Natural killer cell (primary cell): ENCODE measurements around the gene ACLY. TPM values are rescaled to one million over a fixed set of nuclear protein-coding genes. Genes with fewer than 3 reads are reported as not detected.

Source experiments
- ATAC-seq, 3 donors: fragments of 150-1000 bp in 2 of 3; fragments of 200-7000 bp in 1 of 3; cut with Tn5 transposase; 1 replicate in 1 of 3; 2 replicates in 2 of 3; pipeline ENCODE4 v1.10.0; 2021; ENCODE audit warnings: mild to moderate bottlenecking in 2 of 3, moderate library complexity in 2 of 3
- DNase-seq, 2 donors: peaks; one replicate each; pipeline versions ENCODE4 v3.0.0 to v3.0.0-alpha.2; 2013 to 2021; ENCODE audit warnings: mixed read lengths in 1 of 2
- H3K27ac ChIP-seq: one replicate; pipeline ENCODE4 v1.5.1; 2013; ENCODE audit warnings: mild to moderate bottlenecking, low read length
- H3K27me3 ChIP-seq: one replicate; pipeline ENCODE4 v1.6.1; 2013; ENCODE audit warnings: low read length; ENCODE audit not compliant: control insufficient read depth, insufficient read depth
- H3K36me3 ChIP-seq: one replicate; pipeline ENCODE4 v1.6.1; 2013; ENCODE audit warnings: low read length; ENCODE audit not compliant: control insufficient read depth, insufficient read depth
- H3K4me1 ChIP-seq: one replicate; pipeline ENCODE4 v1.6.1; 2013; ENCODE audit warnings: low read length; ENCODE audit not compliant: control insufficient read depth, insufficient read depth
- H3K4me3 ChIP-seq: one replicate; pipeline ENCODE4 v1.5.1; 2013; ENCODE audit warnings: low read length
- H3K9me3 ChIP-seq: one replicate; pipeline ENCODE4 v1.6.1; 2013; ENCODE audit warnings: low read length; ENCODE audit not compliant: control insufficient read depth, insufficient read depth
- H3K27ac Mint-ChIP-seq, 2 donors: one replicate each; pipeline ENCODE4 v1.8.0; 2022; ENCODE audit warnings: mild to moderate bottlenecking in 2 of 2, mixed read lengths in 2 of 2, moderate library complexity in 1 of 2
- H3K27me3 Mint-ChIP-seq, 2 donors: one replicate each; pipeline ENCODE4 v1.8.0; 2022; ENCODE audit warnings: low read depth in 2 of 2, mixed read lengths in 2 of 2
- H3K36me3 Mint-ChIP-seq: one replicate; pipeline ENCODE4 v1.8.0; 2022; ENCODE audit warnings: mixed read lengths
- H3K4me1 Mint-ChIP-seq, 2 donors: one replicate each; pipeline ENCODE4 v1.8.0; 2022; ENCODE audit warnings: mixed read lengths in 2 of 2
- H3K4me3 Mint-ChIP-seq: one replicate; pipeline ENCODE4 v1.8.0; 2022; ENCODE audit warnings: mild to moderate bottlenecking, moderate library complexity, mixed read lengths
- H3K9me3 Mint-ChIP-seq, 2 donors: one replicate each; pipeline ENCODE4 v1.8.0; 2022; ENCODE audit warnings: mixed read lengths in 2 of 2
- WGBS: methylation state at CpG from one replicate; pipeline ENCODE4 v1.1.7; 2013; ENCODE audit warnings: missing lambda C conversion rate; ENCODE audit not compliant: insufficient coverage; 5-methylcytosine and 5-hydroxymethylcytosine counted together
- intact Hi-C: fragments of 100-400 bp; cut with micrococcal nuclease; formaldehyde crosslinking; loops from one replicate; pipeline ENCODE4 v1.14.2; 2022
- total RNA-seq, 4 donors: library from RNA; stranded (reverse); fragments of 120-200 nt in 1 of 4; gene quantifications; one replicate each; pipeline versions ENCODE4 v1.2.3 to v1.2.4, GENCODE V29; 2013 to 2022
- TF ChIP-seq, protein P1 (sequence below): fragments of 200-600 bp; IDR thresholded peaks from one replicate; pipeline ENCODE4 v1.8.0; 2022; ENCODE audit warnings: antibody characterized with exemption

ACLY gene
- total RNA-seq, 3 donors from 2014 or later (not counting 1 experiment from before 2014, with no cell fraction given): 86.5 to 106 (median 106) TPM

- Histone ChIP-seq H3K27ac (no peak overlapping the region), H3K36me3 (no peaks in the 10 kb centered on the region), H3K27me3 (no peaks in the 10 kb centered on the region), H3K4me3 (no peak overlapping the region), H3K9me3 (no peaks in the 10 kb centered on the region), H3K4me1 (no peaks in the 10 kb centered on the region)
- Mint-ChIP-seq H3K27me3 (no peaks in the 10 kb centered on the region), H3K4me3 (no peak overlapping the region), H3K27ac (no peak overlapping the region), H3K36me3 (no peaks in the 10 kb centered on the region), H3K9me3 (no peaks in the 10 kb centered on the region), H3K4me1 (no peaks in the 10 kb centered on the region)
- intact Hi-C loops: no loop called here
- TF ChIP-seq, protein P1, sequence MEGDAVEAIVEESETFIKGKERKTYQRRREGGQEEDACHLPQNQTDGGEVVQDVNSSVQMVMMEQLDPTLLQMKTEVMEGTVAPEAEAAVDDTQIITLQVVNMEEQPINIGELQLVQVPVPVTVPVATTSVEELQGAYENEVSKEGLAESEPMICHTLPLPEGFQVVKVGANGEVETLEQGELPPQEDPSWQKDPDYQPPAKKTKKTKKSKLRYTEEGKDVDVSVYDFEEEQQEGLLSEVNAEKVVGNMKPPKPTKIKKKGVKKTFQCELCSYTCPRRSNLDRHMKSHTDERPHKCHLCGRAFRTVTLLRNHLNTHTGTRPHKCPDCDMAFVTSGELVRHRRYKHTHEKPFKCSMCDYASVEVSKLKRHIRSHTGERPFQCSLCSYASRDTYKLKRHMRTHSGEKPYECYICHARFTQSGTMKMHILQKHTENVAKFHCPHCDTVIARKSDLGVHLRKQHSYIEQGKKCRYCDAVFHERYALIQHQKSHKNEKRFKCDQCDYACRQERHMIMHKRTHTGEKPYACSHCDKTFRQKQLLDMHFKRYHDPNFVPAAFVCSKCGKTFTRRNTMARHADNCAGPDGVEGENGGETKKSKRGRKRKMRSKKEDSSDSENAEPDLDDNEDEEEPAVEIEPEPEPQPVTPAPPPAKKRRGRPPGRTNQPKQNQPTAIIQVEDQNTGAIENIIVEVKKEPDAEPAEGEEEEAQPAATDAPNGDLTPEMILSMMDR: no peak
- ATAC-seq (no peak), DNase-seq (no peak)
- WGBS: 71% methylated on average over 11 of the region's 11 CpGs
Measured at GRCh38 chr17:41957031-41957868, 38.5 kb upstream of the ACLY start.

- Histone ChIP-seq H3K9me3 (no peaks in the 10 kb centered on the region), H3K27ac (no peak overlapping the region), H3K4me3 (no peak overlapping the region), H3K4me1 (no peaks in the 10 kb centered on the region), H3K36me3 (no peaks in the 10 kb centered on the region), H3K27me3 (no peaks in the 10 kb centered on the region)
- ATAC-seq (no peak), DNase-seq (no peak)
- Mint-ChIP-seq H3K9me3 (no peaks in the 10 kb centered on the region), H3K4me3 (no peak overlapping the region), H3K27ac (no peak overlapping the region), H3K27me3 (no peaks in the 10 kb centered on the region), H3K36me3 (no peaks in the 10 kb centered on the region), H3K4me1 (no peaks in the 10 kb centered on the region)
- intact Hi-C loops: no loop called here
- TF ChIP-seq, protein P1: no peak
- 96% methylated on average over 5 of the region's 6 CpGs for WGBS
Measured at GRCh38 chr17:41956522-41956921, 37.8 kb upstream of the ACLY start.

DNA sequence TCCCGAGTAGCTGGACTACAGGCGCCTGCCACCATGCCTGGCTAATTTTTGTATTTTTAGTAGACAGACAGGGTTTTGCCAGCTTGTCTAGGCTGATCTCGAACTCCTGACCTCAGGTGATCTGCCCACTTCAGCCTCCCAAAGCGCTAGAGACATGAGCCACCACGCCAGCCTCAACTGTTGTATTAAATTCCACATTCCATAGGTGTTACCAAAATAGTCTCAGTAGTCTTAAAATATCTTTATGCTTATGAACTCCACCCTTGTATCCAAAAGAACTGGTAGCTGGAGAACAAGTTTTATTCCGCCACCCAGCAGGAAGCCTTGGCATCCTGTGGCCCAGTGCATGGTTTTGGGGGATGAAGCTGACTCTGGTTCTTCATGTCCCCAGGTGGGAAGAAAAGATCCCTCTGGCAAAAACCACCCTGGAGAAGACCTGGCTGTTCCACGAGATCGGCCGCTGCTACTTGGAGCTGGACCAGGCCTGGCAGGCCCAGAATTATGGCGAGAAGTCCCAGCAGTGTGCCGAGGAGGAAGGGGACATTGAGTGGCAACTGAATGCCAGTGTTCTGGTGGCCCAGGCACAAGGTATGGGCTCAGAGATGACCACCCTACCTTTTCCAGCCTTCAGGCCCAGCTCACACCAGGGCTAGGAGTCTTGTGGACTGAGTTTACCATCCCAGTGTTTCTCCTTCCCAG is 30.2 kb upstream of the ACLY start:
- Histone ChIP-seq H3K27ac (no peak overlapping the region), H3K9me3 (no peaks in the 10 kb centered on the region), H3K36me3 (no peaks in the 10 kb centered on the region), H3K4me1 (no peaks in the 10 kb centered on the region), H3K27me3 (no peaks in the 10 kb centered on the region), H3K4me3 (no peak overlapping the region)
- intact Hi-C loops: no loop called here
- Mint-ChIP-seq H3K4me3 (no peak overlapping the region), H3K27ac (no peak overlapping the region), H3K27me3 (no peaks in the 10 kb centered on the region), H3K36me3 (no peaks in the 10 kb centered on the region), H3K9me3 (no peaks in the 10 kb centered on the region), H3K4me1 (no peaks in the 10 kb centered on the region)
- ATAC-seq (no peak), DNase-seq (no peak)
- TF ChIP-seq, protein P1: no peak
- 87% methylated on average over 11 of the region's 11 CpGs for WGBS
